Stimulated activated naive B cell treated with anti-CD40 and anti-IgM and Interleukin-4, amounts not matched to agents 10 μg/mL and 1 μg/mL and 100 μg/mL, for 72 hours (primary cell): Measurements from ENCODE around the gene HDDC2.

Source experiments
- ATAC-seq, 2 donors: fragments of 150-1000 bp; cut with Tn5 transposase; replicated peaks; 2 replicates each; pipeline ENCODE4 v1.10.0; 2021; ENCODE audit warnings: moderate library complexity in 1 of 2
- DNase-seq: peaks from one replicate; pipeline ENCODE4 v3.0.0; 2021
- H3K27ac Mint-ChIP-seq: one replicate; pipeline ENCODE4 v1.8.0; 2022; ENCODE audit warnings: mild to moderate bottlenecking, mixed read lengths
- H3K27me3 Mint-ChIP-seq, 2 donors: one replicate each; pipeline ENCODE4 v1.8.0; 2022; ENCODE audit warnings: mixed read lengths in 2 of 2
- H3K36me3 Mint-ChIP-seq, 2 donors: one replicate each; pipeline ENCODE4 v1.8.0; 2022; ENCODE audit warnings: mixed read lengths in 2 of 2, mild to moderate bottlenecking in 1 of 2
- H3K4me1 Mint-ChIP-seq, 2 donors: one replicate each; pipeline ENCODE4 v1.8.0; 2022; ENCODE audit warnings: mixed read lengths in 2 of 2, mild to moderate bottlenecking in 1 of 2
- H3K4me3 Mint-ChIP-seq, 2 donors: one replicate each; pipeline ENCODE4 v1.8.0; 2022; ENCODE audit warnings: mild to moderate bottlenecking in 2 of 2, mixed read lengths in 2 of 2, moderate library complexity in 1 of 2
- H3K9me3 Mint-ChIP-seq, 2 donors: one replicate each; pipeline ENCODE4 v1.8.0; 2022; ENCODE audit warnings: mixed read lengths in 2 of 2, mild to moderate bottlenecking in 1 of 2

Gene HDDC2

DNA sequence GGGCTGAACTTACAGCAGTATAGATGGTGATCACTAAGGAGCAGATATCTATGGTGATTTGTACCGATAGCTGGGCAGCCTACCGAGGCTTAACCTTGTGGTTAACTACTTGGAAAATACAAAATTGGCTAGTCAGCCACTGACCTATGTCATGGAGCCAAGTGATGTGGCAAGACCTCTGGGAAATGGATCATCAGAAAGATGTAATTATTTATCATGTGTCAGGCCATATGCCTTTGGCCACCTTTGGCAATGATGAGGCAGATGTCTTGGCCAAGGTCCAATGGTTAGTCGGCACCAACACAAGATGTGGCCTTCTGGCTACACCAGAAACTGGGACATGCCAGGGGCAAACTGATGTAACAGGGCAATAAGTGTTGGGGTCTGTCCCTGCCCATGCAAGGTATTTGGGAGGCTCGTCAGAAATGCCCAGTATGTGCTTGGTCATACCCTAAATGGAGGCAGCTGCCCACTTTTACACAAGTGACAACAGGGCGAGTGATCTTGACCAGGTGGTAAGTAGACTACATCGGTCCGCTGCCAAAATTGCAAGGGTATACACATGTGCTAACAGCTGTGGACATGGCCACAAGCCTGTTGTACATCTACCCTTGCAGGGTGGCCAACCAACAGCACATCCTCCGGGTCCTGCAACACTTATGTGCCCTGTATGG, 30.1 kb downstream of the HDDC2 start:
- ATAC-seq: no peak
- peaks cover 38 to 49% of the 10 kb centered on the region in 2 donors for H3K36me3 Mint-ChIP-seq
- H3K4me3 Mint-ChIP-seq: no peak overlapping the region
- H3K27ac Mint-ChIP-seq: no peak overlapping the region
- no peaks in the 10 kb centered on the region for H3K27me3 Mint-ChIP-seq
- no peak for DNase-seq
- no peaks in the 10 kb centered on the region for H3K4me1 Mint-ChIP-seq
- no peaks in the 10 kb centered on the region for H3K9me3 Mint-ChIP-seq

DNA sequence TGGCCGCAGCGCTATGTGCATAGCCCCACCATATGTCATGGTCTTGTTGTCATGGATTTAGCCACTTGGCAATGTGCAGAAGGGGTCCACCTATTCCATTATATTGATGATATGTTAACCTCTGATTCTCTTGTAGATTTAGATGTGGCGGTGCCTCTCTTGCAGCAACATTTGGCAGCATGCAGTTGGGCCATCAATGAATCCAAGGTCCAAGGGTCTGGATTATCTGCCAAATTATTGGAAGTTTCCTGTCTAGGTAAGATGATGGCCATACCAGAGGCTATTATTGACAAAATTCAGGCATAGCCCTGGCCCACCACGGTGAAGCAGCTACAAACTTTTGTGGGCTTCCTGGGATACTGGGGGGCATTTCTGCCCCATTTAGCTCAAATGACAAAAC, 31.4 kb downstream of the HDDC2 start:
- Mint-ChIP-seq H3K27me3 (no peaks in the 10 kb centered on the region), H3K27ac (no peak overlapping the region), H3K9me3 (no peaks in the 10 kb centered on the region), H3K4me1 (no peaks in the 10 kb centered on the region), H3K4me3 (no peak overlapping the region), H3K36me3 (peaks cover 29 to 38% of the 10 kb centered on the region in 2 donors)
- ATAC-seq (no peak), DNase-seq (no peak)

DNA sequence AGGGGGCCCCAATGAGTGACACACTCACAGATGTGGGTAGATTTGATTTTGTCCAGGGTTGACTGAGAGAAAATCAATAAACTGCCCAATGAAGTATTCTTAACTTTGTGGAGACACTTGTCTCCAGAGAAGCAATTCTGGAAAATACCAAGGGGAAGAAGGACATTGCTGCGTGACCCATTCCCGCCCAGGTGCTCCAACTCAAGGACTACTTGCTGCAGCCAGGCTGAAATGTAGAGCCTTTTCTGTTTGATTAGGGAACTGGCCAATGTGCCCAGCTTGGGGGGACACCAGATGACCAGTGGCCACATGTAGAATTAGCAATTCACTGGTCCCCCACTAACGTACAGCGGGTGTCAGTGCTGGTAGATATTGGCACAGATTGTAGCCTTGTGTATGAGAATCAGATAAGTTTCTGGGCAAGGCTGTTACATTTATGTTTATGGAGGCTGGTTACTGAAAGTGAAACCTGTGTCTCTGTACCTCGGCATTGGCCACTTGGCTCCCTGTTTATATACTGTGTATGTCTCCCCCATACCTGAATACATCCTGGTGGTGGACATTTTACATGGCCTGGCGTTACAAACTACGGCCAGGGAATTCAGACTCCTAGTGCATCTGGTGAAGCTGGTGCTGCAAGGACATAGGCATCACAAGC, 32.3 kb downstream of the HDDC2 start:
- no peaks in the 10 kb centered on the region for H3K4me1 Mint-ChIP-seq
- H3K36me3 Mint-ChIP-seq: peaks cover 25 to 37% of the 10 kb centered on the region in 2 donors
- H3K27me3 Mint-ChIP-seq: no peaks in the 10 kb centered on the region
- H3K27ac Mint-ChIP-seq: no peak overlapping the region
- no peak overlapping the region for H3K4me3 Mint-ChIP-seq
- ATAC-seq: no peak
- no peak for DNase-seq
- H3K9me3 Mint-ChIP-seq: no peaks in the 10 kb centered on the region

DNA sequence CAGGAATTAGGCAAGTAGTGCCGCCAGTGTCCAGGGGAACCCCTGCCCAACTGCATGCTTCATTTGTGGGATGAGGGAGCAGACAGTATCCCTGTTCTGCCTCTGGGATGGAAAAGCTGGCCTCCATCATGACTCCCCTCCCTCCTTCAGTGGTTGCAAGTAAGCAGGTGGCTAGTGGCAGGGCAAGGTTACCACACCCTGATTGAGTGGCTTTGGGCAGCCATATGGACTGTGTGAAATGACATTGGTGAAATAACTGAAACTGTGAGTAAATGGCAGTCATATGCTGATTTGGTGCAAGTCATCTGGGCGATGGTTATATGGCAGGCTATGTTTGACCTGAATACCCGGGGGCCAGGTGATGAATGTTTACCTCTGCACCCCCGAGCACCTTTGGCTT, 33.0 kb downstream of the HDDC2 start:
- Mint-ChIP-seq H3K4me1 (no peaks in the 10 kb centered on the region), H3K36me3 (peaks cover 23 to 33% of the 10 kb centered on the region in 2 donors), H3K4me3 (no peak overlapping the region), H3K27ac (no peak overlapping the region), H3K27me3 (no peaks in the 10 kb centered on the region), H3K9me3 (no peaks in the 10 kb centered on the region)
- no peak for DNase-seq
- ATAC-seq: no peak

DNA sequence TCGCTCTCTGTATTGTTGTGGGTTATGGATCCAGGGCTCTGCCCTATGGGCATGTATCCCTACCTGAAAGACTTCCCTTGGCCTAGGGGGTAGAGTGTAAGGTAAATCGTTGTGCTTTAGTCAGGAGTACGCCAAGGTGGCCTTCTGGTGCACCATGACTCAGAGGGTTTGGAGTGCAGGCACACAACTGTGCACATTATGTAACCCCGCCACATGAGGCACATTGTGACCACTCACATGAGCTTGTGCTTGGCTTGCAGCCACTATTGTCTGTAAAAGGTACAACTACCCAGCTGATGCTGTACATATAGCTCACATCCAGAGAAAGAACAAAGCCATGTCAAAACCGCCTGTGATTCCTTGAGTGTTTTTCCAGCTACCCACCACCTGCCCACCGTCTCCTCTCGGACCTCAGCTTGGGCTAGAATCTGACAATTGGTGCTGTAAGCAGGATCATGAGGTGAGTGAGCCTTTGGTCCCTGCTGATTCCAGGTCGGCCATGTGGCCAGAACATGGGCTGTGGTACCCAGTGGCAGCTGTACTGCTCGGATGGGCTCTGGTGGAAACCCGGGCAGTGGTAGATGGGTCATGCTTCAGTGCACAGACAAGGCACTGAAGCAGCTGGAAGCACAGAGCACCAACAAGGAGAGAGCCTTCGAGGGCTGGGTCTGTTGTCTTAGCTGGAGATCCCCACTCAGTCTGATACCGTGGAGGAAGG, 33.8 kb downstream of the HDDC2 start:
- no peak overlapping the region for H3K27ac Mint-ChIP-seq
- peaks cover 15 to 27% of the 10 kb centered on the region in 2 donors for H3K36me3 Mint-ChIP-seq
- no peaks in the 10 kb centered on the region for H3K27me3 Mint-ChIP-seq
- H3K9me3 Mint-ChIP-seq: no peaks in the 10 kb centered on the region
- ATAC-seq (no peak), DNase-seq (no peak)
- H3K4me3 Mint-ChIP-seq: no peak overlapping the region
- no peaks in the 10 kb centered on the region for H3K4me1 Mint-ChIP-seq

DNA sequence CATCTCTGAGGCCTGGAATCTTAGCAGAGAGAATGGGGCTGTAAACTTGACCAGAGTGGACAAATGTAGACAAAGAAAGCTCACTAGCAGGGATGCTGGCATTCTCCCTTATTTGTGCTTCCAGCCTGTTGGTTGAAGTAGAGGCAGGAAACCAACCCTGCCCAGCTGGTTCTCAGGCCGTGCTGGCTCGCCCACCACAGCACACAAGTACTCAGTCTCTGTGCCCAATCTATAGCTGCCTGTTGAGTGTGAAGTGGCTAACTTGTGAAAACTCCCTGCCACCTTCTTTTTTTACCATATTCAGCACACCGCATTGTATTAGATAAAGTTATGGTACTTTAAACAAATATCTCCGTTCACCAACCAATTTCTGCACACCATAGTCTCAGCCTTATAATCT, 37.3 kb downstream of the HDDC2 start:
- ATAC-seq: no peak
- H3K36me3 Mint-ChIP-seq: peaks cover 0 to 5% of the 10 kb centered on the region in 2 donors
- no peaks in the 10 kb centered on the region for H3K4me1 Mint-ChIP-seq

DNA sequence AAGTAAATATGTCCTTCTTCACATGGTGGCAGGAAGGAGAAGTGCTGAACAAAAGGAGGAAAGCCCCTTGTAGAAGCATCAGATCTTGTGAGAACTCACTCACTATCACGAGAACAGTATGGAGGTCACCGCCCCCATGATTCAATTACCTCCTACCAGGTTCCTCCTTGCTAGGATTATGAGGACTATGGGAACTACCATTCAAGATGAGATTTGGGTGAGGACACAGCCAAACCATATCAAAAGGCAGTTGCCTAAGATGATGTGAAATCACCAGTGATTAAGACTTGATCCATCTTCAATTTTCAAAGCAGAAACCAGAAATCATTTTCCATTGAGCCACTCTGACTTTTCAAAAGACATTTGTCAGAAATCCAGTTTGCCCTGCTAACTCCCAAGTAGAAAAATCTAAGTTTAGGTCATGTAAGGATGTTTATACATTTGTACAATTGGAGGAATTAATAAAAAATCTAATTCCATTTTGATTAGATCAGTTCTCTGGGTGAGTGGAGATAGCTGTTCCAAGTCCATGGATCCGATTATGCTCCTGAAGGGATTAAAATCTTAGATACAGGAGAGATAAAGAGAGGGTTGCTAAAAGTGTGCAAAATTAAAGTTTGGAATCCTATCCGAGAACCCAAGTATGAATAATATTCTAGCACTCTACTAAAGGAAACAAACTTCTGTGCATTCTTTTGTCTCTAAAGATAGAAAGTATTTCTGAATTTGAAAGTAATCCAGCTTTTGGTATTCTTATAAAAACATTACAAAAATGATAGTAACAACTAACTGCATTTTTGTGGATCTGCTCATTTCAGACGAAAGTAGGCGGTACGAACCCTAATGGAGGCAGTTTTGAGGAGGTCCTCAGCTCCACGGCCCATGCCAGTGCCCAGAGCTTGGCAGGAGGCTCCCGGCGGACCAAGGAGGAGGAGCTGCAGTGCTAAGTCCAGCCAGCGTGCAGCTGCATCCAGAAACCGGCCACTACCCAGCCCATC, 39.5 kb downstream of the HDDC2 start:
- DNase-seq (no peak), ATAC-seq (no peak)
- Mint-ChIP-seq H3K9me3 (peaks cover 0 to 4% of the 10 kb centered on the region in 2 donors), H3K36me3 (peaks cover 0 to 5% of the 10 kb centered on the region in 2 donors), H3K4me1 (peaks cover 2 to 6% of the 10 kb centered on the region in 2 donors), H3K27me3 (no peaks in the 10 kb centered on the region), H3K27ac (no peak overlapping the region), H3K4me3 (no peak overlapping the region)

More for the DNA sequence above, 37.3 kb downstream of the HDDC2 start:
- no peak overlapping the region for H3K4me3 Mint-ChIP-seq
- no peak overlapping the region for H3K27ac Mint-ChIP-seq
- H3K27me3 Mint-ChIP-seq: no peaks in the 10 kb centered on the region
- peaks cover 0 to 4% of the 10 kb centered on the region in 2 donors for H3K9me3 Mint-ChIP-seq
- DNase-seq: no peak

DNA sequence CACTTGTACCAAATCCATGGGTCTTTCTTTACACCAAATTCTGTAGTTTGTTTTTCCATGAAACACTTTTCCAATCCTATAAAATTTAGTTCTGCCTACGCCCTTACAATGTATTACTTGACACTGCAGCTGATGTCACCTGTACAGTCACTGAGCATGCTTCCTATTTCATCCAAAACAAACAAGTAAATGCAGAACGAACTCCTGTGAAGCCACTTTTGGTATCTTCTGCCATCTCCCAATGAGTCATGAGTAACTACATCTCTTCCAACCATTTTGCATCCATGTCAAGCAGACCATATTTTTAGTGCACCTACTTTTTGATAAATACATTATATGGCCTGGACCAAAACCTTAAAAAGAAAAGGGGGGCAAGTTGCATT, 42.4 kb downstream of the HDDC2 start:
- Mint-ChIP-seq H3K27ac (no peak overlapping the region), H3K36me3 (peaks cover 0 to 5% of the 10 kb centered on the region in 2 donors), H3K9me3 (peaks cover 0 to 4% of the 10 kb centered on the region in 2 donors), H3K4me1 (peaks cover 2 to 6% of the 10 kb centered on the region in 2 donors), H3K27me3 (no peaks in the 10 kb centered on the region), H3K4me3 (no peak overlapping the region)
- ATAC-seq: no peak
- DNase-seq: no peak

DNA sequence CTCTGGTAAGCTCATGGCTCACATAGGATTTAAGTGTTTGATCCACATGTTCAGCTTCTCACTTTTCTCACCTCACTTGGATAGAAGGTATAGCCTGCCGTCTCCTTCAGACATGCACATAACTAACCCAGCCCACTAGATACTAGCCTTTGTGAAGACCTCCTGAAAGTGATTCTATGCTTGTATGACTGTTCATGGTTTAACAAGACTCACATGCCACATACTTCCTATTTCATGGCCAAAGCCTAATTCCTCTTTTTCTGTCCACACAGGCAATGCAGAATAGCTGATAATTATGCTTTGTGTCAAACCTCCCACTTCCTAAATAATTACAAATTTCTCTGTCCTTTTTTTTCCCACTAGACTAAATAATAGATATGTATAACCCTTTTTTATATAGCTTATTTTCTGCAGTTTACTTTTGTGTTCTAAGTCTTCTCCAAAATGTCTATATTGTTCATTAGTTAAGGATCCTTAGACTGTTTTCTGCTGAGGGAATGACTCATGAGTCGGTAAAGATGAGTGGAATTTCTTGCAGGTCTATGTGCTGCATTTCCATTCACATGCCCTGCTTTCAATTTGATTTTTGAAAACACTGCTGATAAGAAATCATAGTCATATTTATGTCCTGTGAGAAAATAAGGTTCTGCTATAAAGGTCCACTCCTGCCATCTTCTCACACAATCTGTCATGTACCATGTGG, 43.0 kb downstream of the HDDC2 start:
- Mint-ChIP-seq H3K27me3 (no peaks in the 10 kb centered on the region), H3K9me3 (peaks cover 0 to 4% of the 10 kb centered on the region in 2 donors), H3K4me1 (peaks cover 2 to 6% of the 10 kb centered on the region in 2 donors), H3K4me3 (no peak overlapping the region), H3K36me3 (peaks cover 0 to 5% of the 10 kb centered on the region in 2 donors), H3K27ac (no peak overlapping the region)
- DNase-seq (no peak), ATAC-seq (peak; percentile 80 to 84)

DNA sequence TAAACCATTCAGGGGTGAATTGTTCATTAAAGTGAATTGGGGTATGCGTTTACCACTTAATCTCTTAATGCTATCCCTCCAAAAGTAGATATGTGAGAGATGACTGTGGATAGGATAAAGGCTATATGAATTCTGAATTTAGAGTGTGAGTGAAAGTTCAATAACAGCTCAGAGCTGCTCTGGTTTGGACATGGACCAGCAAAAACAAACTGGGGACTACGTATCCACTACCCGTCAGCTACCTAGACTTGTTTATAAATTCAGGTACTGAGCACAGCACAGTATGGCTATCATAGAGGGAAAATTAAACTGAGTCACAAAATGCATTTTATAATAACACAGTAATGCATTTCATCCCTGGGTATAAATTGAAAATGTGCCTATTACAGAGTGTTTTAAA, 44.4 kb downstream of the HDDC2 start:
- no peak overlapping the region for H3K27ac Mint-ChIP-seq
- no peak for ATAC-seq
- H3K9me3 Mint-ChIP-seq: peaks cover 0 to 4% of the 10 kb centered on the region in 2 donors
- DNase-seq: no peak
- peaks cover 2 to 6% of the 10 kb centered on the region in 2 donors for H3K4me1 Mint-ChIP-seq
- no peak overlapping the region for H3K4me3 Mint-ChIP-seq
- peaks cover 0 to 5% of the 10 kb centered on the region in 2 donors for H3K36me3 Mint-ChIP-seq
- no peaks in the 10 kb centered on the region for H3K27me3 Mint-ChIP-seq

DNA sequence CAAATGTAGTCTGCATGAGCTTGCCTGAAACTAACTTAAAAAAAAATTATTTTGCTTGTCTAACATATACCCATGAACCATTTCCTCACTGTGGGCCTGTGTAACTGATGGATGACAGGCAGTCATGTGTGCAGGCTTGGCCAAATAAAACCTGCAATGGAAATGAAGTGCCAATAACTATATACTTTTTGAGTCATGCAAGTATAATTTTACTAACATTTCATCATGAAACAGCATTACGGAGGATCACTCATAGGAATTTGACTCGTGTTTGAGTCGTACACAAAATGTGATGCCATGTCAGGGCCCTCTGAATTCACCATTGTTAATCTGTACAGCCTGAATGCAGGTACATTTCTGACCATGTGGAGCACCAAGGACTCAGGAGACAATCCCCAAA, 46.6 kb downstream of the HDDC2 start:
- Mint-ChIP-seq H3K4me3 (no peak overlapping the region), H3K27me3 (no peaks in the 10 kb centered on the region), H3K27ac (no peak overlapping the region), H3K9me3 (no peaks in the 10 kb centered on the region), H3K36me3 (no peaks in the 10 kb centered on the region), H3K4me1 (peaks cover 2 to 6% of the 10 kb centered on the region in 2 donors)
- ATAC-seq (no peak), DNase-seq (no peak)

DNA sequence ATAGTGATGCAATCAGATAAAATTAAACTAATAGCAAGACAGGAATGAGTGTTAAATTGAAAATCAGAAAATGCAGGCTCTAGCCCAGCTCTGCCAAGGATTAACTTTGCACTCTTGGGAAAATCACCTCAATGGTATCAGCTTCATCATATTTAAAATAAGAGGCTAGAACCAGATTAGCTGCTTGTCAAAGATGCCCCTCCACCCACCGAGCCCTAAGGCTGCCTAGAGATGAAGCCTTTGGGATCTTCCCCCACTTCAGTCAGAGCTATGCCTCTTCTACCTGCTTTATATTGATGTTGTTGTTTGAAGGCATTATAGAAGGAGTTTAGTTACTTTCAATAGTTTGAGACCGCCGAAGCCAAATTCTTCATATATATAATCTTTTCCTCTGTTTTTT, 47.4 kb downstream of the HDDC2 start:
- H3K27ac Mint-ChIP-seq: no peak overlapping the region
- ATAC-seq (no peak), DNase-seq (no peak)
- no peak overlapping the region for H3K4me3 Mint-ChIP-seq
- H3K9me3 Mint-ChIP-seq: no peaks in the 10 kb centered on the region
- H3K27me3 Mint-ChIP-seq: no peaks in the 10 kb centered on the region
- no peaks in the 10 kb centered on the region for H3K36me3 Mint-ChIP-seq
- peaks cover 2 to 6% of the 10 kb centered on the region in 2 donors for H3K4me1 Mint-ChIP-seq

DNA sequence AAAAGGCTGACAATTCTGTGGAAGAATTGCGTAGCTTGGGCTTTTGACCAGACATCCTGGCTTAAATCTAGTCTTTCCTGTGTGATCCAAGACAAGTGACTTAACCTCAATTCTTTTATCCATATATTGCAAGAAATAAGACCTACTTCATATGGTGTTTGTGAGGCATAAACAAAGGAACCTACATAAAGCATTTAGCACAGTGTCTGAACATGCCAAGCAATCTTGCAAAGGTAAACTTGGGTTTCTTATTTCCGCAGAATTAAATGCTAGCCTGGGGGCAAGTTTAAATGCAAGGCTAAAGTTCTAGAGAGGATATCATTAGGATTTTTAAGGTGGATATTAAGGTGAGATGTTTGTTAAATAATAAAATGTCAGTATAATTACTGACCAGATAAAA, 47.9 kb downstream of the HDDC2 start:
- no peak overlapping the region for H3K4me3 Mint-ChIP-seq
- no peaks in the 10 kb centered on the region for H3K36me3 Mint-ChIP-seq
- H3K4me1 Mint-ChIP-seq: peaks cover 2 to 6% of the 10 kb centered on the region in 2 donors
- ATAC-seq: no peak
- no peaks in the 10 kb centered on the region for H3K9me3 Mint-ChIP-seq
- no peak overlapping the region for H3K27ac Mint-ChIP-seq
- H3K27me3 Mint-ChIP-seq: no peaks in the 10 kb centered on the region
- no peak for DNase-seq
